ENCODE results near the gene SEC61A1.
A peak's percentile ranks its signal among the peaks of the same experiment; 100 is the strongest.

SEC61A1 gene

GRCh38 chr3:128077665-128078064, 25.4 kb downstream of the SEC61A1 start:
- no peak for DNase-seq (ENCODE audit: low read depth in 2 of 2)

- no peak for DNase-seq (ENCODE audit: low read depth in 2 of 2)
Observed at GRCh38 chr3:128078322-128078721, 26.1 kb downstream of the SEC61A1 start.

GRCh38 chr3:128078875-128079274, 26.6 kb downstream of the SEC61A1 start:
- no peak for DNase-seq (ENCODE audit: low read depth in 2 of 2)

DNA sequence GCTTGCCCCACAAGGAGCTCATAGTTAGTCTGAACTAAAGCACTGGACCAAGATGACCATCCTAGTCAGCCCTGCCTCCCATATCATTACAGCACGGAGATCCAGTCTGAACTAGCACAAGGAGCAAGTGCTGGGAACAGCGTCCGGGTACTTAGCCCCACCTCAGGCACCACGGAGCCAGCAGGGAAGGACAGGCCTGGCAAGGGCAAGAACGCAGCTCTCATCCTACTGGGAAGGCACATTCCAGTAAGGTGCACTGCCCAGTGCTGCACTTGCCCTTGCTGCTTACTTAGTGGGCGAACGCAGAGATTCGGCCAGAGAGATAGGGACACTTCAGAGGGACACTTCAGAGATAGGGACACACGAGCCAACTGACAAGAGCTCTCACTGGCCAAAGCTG, 27.6 kb downstream of the SEC61A1 start:
- DNase-seq (ENCODE audit: low read depth in 2 of 2), result no peak

- DNase-seq (ENCODE audit: low read depth in 2 of 2), result peak; percentile 83
Observed at GRCh38 chr3:128080323-128081080, 28.3 kb downstream of the SEC61A1 start.

GRCh38 chr3:128081226-128081625, 29.0 kb downstream of the SEC61A1 start:
- DNase-seq (ENCODE audit: low read depth in 2 of 2), result no peak

DNA sequence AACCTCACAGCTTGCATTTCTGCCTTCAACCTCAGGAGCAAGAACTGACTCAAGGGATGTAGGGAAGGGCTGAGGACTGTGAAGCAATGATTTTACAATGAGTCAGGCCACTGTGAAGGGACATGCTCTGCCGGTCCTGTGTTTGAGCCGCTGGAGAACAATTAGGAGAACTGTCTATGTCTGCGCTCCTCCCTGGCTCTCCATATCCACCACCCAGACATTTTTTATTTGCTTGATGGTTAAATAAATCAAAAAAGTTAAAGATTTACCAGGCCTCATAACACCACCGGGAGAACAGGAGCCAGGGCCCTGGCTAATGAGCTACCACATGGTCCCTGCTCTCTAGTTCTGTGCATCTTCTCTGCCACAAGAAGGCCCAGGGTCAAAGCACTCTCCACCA, 29.6 kb downstream of the SEC61A1 start:
- no peak for DNase-seq (ENCODE audit: low read depth in 2 of 2)

DNA sequence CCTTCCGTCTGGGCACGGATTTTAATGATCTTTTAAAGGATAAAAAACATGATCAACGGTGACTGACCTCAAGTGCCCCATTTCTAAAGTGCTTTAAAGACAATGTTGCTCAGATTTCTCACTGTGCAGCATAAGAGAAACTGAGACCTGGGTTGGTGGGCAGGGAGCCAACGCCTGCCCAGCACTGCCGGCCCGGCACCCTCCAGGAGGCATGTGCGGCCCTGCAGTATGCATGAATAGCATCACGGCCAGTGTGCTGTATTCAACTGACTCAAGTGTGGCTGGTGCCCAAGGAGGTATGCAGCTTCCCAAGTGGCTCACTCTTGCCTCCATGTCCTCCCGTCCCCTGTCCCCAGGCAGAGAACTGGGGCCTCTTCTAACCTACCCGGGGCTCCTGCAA, 30.3 kb downstream of the SEC61A1 start:
- DNase-seq (ENCODE audit: low read depth in 2 of 2), result no peak

DNA sequence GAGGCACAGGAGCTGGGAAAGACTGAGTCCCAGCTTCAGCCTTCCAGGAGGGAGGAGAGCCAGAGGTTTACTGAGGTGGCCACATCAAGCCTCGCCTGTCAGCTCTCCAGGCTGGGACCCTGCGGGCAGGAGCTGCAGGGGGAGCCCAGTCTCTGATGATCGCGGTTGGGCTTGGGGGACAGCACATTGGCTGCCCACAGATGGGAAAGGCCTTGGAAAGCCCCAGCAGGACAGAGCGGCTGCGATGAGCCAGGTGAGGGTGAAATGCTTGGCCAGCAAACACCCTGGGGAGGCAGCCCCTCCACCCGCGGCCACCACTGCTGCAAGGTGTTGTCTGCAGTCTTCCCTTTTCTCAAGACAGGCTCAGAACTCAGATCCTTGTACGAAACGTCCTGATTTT, 31.2 kb downstream of the SEC61A1 start:
- no peak for DNase-seq (ENCODE audit: low read depth in 2 of 2)

- DNase-seq (ENCODE audit: low read depth in 2 of 2), result no peak
Observed at GRCh38 chr3:128083980-128084674, 31.9 kb downstream of the SEC61A1 start.

DNA sequence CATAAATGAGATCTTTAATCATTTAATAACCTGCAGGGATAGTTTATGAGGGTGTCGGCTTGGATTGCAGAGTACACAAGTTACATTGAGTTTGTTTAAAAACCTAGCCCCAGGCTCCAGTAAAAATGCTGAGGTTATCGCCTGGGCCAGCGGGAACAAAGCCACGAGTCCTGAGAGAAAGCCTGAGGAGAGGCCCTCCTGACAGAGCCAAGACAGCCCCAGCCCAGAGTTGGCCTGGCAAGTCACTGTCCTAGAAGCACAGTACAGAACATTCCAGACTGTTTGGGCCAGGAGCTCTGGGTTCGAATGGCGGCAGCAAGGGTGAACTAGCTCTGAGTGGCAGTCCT, 32.4 kb downstream of the SEC61A1 start:
- no peak for DNase-seq (ENCODE audit: low read depth in 2 of 2)

- no peak for DNase-seq (ENCODE audit: low read depth in 2 of 2)
Observed at GRCh38 chr3:128089135-128089534, 36.9 kb downstream of the SEC61A1 start.

DNA sequence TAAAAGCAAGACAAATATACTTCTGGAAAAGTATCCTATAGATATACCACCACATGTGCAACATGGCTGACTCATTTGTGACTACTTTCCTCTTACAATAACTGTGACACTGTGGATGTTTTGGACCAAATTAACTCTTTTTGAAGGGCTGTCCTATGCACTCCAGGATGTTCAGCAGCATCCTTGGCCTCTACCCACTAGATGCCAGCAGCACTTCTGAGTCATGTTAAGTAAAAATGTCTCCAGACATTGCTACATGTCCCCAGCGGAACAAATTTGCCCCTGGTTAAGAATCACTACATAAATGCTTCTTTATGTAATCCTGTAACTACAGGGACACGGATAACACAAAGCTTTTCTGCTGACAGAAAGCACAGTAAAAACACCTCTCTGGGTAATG, 39.3 kb downstream of the SEC61A1 start:
- no peak for DNase-seq (ENCODE audit: low read depth in 2 of 2)

DNA sequence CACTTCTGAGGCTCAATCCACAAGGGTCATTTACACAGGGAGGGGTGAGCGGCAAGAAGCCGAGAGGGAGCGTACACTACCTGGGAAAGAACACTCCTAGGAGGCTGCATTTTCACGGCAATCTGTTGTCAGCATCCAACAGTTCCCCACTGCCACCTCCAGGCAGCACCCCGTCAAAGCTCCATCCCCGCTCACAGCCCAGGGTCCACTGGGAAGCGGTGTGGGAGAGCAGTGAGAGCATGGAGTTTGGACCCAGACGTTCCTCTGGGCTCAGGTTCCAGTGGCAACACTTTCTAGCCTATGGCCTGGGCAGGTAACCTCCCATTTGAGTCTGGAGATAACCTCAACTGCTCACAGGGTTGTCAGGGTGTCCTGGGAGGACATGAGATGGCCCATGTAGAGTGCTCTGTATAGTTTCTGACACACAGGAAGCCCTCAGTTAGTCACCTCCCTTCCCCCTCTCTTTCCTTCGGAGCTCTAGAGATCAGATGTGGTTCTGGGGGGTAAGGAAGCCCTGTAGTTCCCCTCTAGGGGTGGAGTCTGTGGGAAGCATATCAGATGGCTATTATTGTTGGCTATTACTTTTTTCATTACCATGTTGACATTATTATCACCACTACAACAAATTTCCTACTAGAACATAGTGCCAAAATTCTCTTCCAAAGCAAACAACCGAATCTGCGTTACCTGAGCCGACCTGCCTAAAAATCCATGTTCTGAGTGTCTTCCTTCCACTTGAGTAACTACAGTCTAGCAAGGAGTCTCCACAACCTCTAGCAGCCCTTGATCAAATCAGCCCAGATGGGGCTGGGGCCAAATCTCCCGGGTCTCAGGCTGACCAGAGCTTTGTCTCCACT, 42.3 kb downstream of the SEC61A1 start:
- DNase-seq (ENCODE audit: low read depth in 2 of 2), result no peak

GRCh38 chr3:128095222-128095703, 43.0 kb downstream of the SEC61A1 start:
- DNase-seq (ENCODE audit: low read depth in 2 of 2), result peak; percentile 48 to 51

GRCh38 chr3:128098234-128098633, 46.0 kb downstream of the SEC61A1 start:
- DNase-seq (ENCODE audit: low read depth in 2 of 2), result no peak

DNA sequence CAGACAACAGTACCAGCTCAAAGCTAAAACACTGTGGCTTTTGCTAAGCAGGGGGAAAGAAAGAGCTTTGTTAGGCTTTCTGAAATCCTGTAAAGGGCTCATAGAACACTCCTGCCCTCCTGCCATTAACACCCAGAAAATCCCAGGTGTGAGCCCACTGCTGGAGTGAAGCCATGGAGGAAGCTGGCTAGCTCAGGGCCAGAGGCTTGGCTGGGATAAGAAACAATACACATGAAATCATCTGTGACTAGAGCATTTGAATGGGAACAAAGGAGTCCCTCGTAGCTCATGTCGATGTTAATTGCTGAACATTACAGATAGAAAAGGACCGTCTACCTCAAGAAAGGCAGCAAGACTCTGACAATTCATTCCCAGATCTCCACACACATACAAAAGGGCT, 47.9 kb downstream of the SEC61A1 start:
- no peak for DNase-seq (ENCODE audit: low read depth in 2 of 2)

DNA sequence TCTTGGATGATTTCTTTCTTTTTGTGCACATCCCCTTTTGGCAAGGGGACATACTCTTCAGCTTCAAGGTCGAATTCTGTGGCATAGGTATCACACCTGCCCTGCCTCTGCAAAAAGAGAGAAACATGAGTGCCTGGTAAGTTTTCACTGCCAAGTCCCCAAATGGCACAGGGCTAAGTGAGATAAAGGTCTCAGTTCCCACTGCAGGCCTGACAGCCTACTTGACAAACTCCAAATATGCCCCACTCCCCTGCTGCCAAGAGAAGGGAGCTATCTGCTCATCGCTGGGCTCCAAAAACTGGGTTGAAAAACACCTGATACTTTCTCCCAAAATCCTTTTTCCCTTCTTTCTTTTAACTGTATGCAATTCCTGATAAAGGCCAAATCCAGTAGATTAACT, 48.4 kb downstream of the SEC61A1 start:
- DNase-seq (ENCODE audit: low read depth in 2 of 2), result no peak

- DNase-seq (ENCODE audit: low read depth in 2 of 2), result no peak
Observed at GRCh38 chr3:128103136-128103676, 51.0 kb downstream of the SEC61A1 start.

DNA sequence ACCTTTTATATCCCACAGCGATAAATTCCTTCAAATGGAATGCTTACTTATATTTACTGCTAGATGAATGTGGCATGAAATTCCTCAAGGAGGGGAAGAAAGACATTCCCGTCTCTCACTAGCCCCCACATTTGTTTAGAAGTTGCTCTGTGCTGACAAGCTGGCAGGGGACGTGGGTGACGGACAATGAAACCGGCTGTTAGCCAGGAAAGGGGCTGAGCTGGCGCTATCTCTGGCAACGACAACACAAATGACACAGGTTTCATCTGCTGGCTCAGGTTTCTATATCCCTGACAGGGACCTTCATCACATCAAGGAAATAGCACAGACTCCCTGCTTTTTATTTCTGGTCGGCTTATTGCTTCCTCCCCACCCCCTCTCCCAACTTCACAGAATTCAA, 55.6 kb downstream of the SEC61A1 start:
- no peak for DNase-seq (ENCODE audit: low read depth in 2 of 2)

GRCh38 chr3:128111147-128111546, 58.9 kb downstream of the SEC61A1 start:
- DNase-seq (ENCODE audit: low read depth in 2 of 2), result no peak

- DNase-seq (ENCODE audit: low read depth in 2 of 2), result peak; percentile 62 to 67
Observed at GRCh38 chr3:128112357-128112968, 60.2 kb downstream of the SEC61A1 start.
